B cell (primary cell): ENCODE measurements around the gene CFAP100. TPM values are rescaled to one million over a fixed set of nuclear protein-coding genes. Genes with fewer than 3 reads are reported as not detected.
A peak's percentile ranks its signal among the peaks of the same experiment; 100 is the strongest.

Experiments
- ATAC-seq: fragments of 200-7000 bp; cut with Tn5 transposase; one replicate; pipeline ENCODE4 v1.10.0; 2021; ENCODE audit warnings: low read depth, mild to moderate bottlenecking, moderate number of reproducible peaks, moderate library complexity
- CTCF ChIA-PET: fragments of 350-600 bp; sonication (Branson Sonifier 250); formaldehyde crosslinking; loops from one replicate; lab custom pipeline; 2021; ENCODE audit warnings: antibody characterized with exemption, inconsistent platforms; lab: Charles Lee
- POLR2A ChIA-PET: fragments of 350-600 bp; sonication (Branson Sonifier 250); formaldehyde crosslinking; loops from one replicate; lab custom pipeline; 2021; ENCODE audit warnings: antibody characterized with exemption; lab: Charles Lee
- DNase-seq: peaks from one replicate; pipeline ENCODE4 v3.0.0; 2013
- H2AFZ ChIP-seq: 2 replicates; pipeline ENCODE4 v1.6.1; 2012; ENCODE audit warnings: mild to moderate bottlenecking, low read depth, low read length; ENCODE audit not compliant: insufficient read depth, poor library complexity, severe bottlenecking
- H3K27ac ChIP-seq, 2 donors: 1 replicate in 1 of 2; 2 replicates in 1 of 2; pipeline ENCODE4 v1.5.1; 2012 to 2013; ENCODE audit warnings: low read length in 2 of 2, mild to moderate bottlenecking in 2 of 2, moderate library complexity in 1 of 2
- H3K27me3 ChIP-seq, 4 experiments: fragments of 200-600 bp in 1 of 4; sonication (generic) in 1 of 4; replicated peaks in 1 of 4; 1 replicate in 2 of 4; 2 replicates in 2 of 4; pipeline versions ENCODE4 v1.6.1 to v1.7.0; 2013 to 2016; ENCODE audit warnings: low read length in 3 of 4, mild to moderate bottlenecking in 2 of 4, mixed read lengths in 1 of 4, moderate library complexity in 1 of 4; ENCODE audit not compliant: insufficient read depth in 4 of 4, control insufficient read depth in 3 of 4; ENCODE audit errors: control extremely low read depth in 1 of 4
- H3K36me3 ChIP-seq, 2 experiments: replicated peaks in 1 of 2; 1 replicate in 1 of 2; 2 replicates in 1 of 2; pipeline versions ENCODE4 v1.6.1 to v1.7.1; 2013; ENCODE audit warnings: low read length in 1 of 2; ENCODE audit not compliant: insufficient read depth in 2 of 2, control insufficient read depth in 1 of 2; ENCODE audit errors: control extremely low read depth in 1 of 2, extremely low read depth in 1 of 2
- H3K4me1 ChIP-seq, 2 donors: fragments of 200-600 bp in 1 of 2; sonication (generic) in 1 of 2; 1 replicate in 1 of 2; 2 replicates in 1 of 2; pipeline versions ENCODE4 v1.5.1 to v1.6.1; 2013 to 2017; ENCODE audit warnings: low read length in 2 of 2; ENCODE audit not compliant: control insufficient read depth in 2 of 2, insufficient read depth in 2 of 2
- H3K4me2 ChIP-seq: replicated peaks from 2 replicates; pipeline ENCODE3; 2012; ENCODE audit warnings: mild to moderate bottlenecking, low read depth, low read length; ENCODE audit not compliant: poor library complexity, severe bottlenecking
- H3K4me3 ChIP-seq, 5 experiments: fragments of 200-600 bp in 1 of 5; sonication (generic) in 1 of 5; 1 replicate in 3 of 5; 2 replicates in 2 of 5; pipeline versions ENCODE4 v1.5.1 to v1.7.0; 2011 to 2016; ENCODE audit warnings: low read length in 4 of 5, mild to moderate bottlenecking in 4 of 5, low read depth in 2 of 5, control low read depth in 1 of 5, moderate library complexity in 1 of 5; ENCODE audit not compliant: insufficient read depth in 1 of 5; ENCODE audit errors: control extremely low read depth in 1 of 5, extremely low read depth in 1 of 5
- H3K79me2 ChIP-seq: fragments of 200-600 bp; sonication (generic); one replicate; pipeline ENCODE4 v1.6.0; 2016; ENCODE audit warnings: low read length; ENCODE audit not compliant: control insufficient read depth, insufficient read depth
- H3K9ac ChIP-seq: fragments of 200-600 bp; sonication (generic); 2 replicates; pipeline ENCODE4 v1.6.1; 2017; ENCODE audit warnings: mild to moderate bottlenecking, low read length, moderate library complexity
- H3K9me3 ChIP-seq, 3 donors: one replicate each; pipeline versions ENCODE4 v1.6.1 to v1.7.1; 2013; ENCODE audit warnings: low read length in 2 of 3; ENCODE audit not compliant: control insufficient read depth in 2 of 3, insufficient read depth in 1 of 3; ENCODE audit errors: control extremely low read depth in 1 of 3
- H4K20me1 ChIP-seq: 2 replicates; pipeline ENCODE4 v1.6.0; 2012; ENCODE audit warnings: mild to moderate bottlenecking, low read length; ENCODE audit not compliant: insufficient read depth, control insufficient read depth, poor library complexity, severe bottlenecking
- H3K27ac Mint-ChIP-seq: one replicate; pipeline ENCODE4 v1.8.0; 2021; ENCODE audit warnings: mixed read lengths
- H3K27me3 Mint-ChIP-seq: one replicate; pipeline ENCODE4 v1.8.0; 2021; ENCODE audit warnings: mixed read lengths
- H3K4me1 Mint-ChIP-seq: one replicate; pipeline ENCODE4 v1.8.0; 2021; ENCODE audit warnings: mixed read lengths
- H3K4me3 Mint-ChIP-seq: one replicate; pipeline ENCODE4 v1.8.0; 2021; ENCODE audit warnings: mixed read lengths
- H3K9me3 Mint-ChIP-seq: one replicate; pipeline ENCODE4 v1.8.0; 2022; ENCODE audit warnings: mixed read lengths; ENCODE audit not compliant: insufficient read depth
- CTCF ChIP-seq: fragments of 200-600 bp; IDR thresholded peaks from one replicate; pipeline ENCODE4 v1.8.0; 2022; ENCODE audit warnings: antibody characterized with exemption, mild to moderate bottlenecking
- EZH2 ChIP-seq: IDR thresholded peaks from 2 replicates; pipeline ENCODE4 v1.6.1; 2012; ENCODE audit warnings: borderline replicate concordance, low read depth, mild to moderate bottlenecking, moderate library complexity, low read length; ENCODE audit not compliant: insufficient read depth, poor library complexity, severe bottlenecking
- WGBS: methylation state at CpG from one replicate; pipeline ENCODE4 v1.1.5; 2013; ENCODE audit warnings: missing lambda C conversion rate; ENCODE audit not compliant: insufficient coverage; 5-methylcytosine and 5-hydroxymethylcytosine counted together
- intact Hi-C: fragments of 100-400 bp; cut with micrococcal nuclease; formaldehyde crosslinking; loops from one replicate; pipeline ENCODE4 v1.10.0; 2022
- polyA plus RNA-seq: library from polyadenylated mRNA; depleted of rRNA; stranded (reverse); fragments of >200 nt; gene quantifications from 2 replicates; pipeline ENCODE4 v1.2.3, GENCODE V29; 2012
- total RNA-seq, 2 donors: library from RNA; stranded (reverse); fragments of 120-200 nt in 1 of 2; gene quantifications; 1 replicate in 1 of 2; 2 replicates in 1 of 2; pipeline versions ENCODE4 v1.2.3 to v1.2.4, GENCODE V29; 2013 to 2022

Gene CFAP100
- total and polyA plus RNA-seq, 2 donors (not counting 1 experiment from before 2014, with no cell fraction given): not detected

GRCh38 chr3:126480206-126480605 lies 85.5 kb downstream of the CFAP100 start:
- peak overlapping the region; percentile 22 for H2AFZ ChIP-seq
- WGBS: 80% methylated on average over 5 of the region's 5 CpGs
- H3K4me2 ChIP-seq: no peak overlapping the region
- H3K4me1 Mint-ChIP-seq: peaks cover 8% of the 10 kb centered on the region
- no peaks in the 10 kb centered on the region for H3K79me2 ChIP-seq
- H3K9me3 ChIP-seq: peaks cover 0 to 7% (median 0%) of the 10 kb centered on the region in 3 donors
- no peak overlapping the region for H3K4me3 Mint-ChIP-seq
- ATAC-seq: no peak
- DNase-seq: no peak
- no peak overlapping the region for H3K27ac Mint-ChIP-seq
- H3K36me3 ChIP-seq: no peaks in the 10 kb centered on the region
- TF ChIP-seq EZH2 (no peak), CTCF (no peak)
- H3K27me3 ChIP-seq: no peaks in the 10 kb centered on the region
- no peak overlapping the region for H3K4me3 ChIP-seq
- no peak overlapping the region for H3K27ac ChIP-seq
- no peaks in the 10 kb centered on the region for H4K20me1 ChIP-seq
- H3K4me1 ChIP-seq: peaks cover 5 to 7% of the 10 kb centered on the region in 2 donors
- no peaks in the 10 kb centered on the region for H3K9me3 Mint-ChIP-seq
- POLR2A ChIA-PET: no interaction called here
- CTCF ChIA-PET: no interaction called here
- H3K9ac ChIP-seq: no peak overlapping the region
- intact Hi-C loops: no loop called here
- peaks cover 4% of the 10 kb centered on the region for H3K27me3 Mint-ChIP-seq

DNA sequence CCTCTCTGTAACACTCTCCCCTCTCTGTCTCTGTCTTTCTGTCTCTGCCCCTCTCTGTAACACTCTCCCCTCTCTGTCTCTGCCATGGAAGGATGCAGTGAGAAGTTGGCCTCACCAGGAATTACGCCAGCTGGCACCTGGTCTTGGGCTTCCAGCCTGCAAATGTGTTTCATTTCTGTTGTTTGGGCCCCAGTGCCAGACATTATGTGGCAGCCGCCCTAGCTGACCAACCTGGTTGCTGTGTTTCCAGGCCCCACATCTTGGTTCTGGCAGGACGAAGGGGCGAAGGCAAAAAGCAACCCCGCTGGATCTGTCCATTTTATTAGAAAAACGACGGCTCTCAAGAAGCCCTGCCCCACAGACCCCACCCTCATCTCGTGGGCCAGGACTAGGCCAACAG lies 86.2 kb downstream of the CFAP100 start:
- intact Hi-C loops: no loop called here
- Mint-ChIP-seq H3K27me3 (peaks cover 4% of the 10 kb centered on the region), H3K9me3 (no peaks in the 10 kb centered on the region), H3K4me1 (peaks cover 8% of the 10 kb centered on the region), H3K4me3 (no peak overlapping the region), H3K27ac (no peak overlapping the region)
- peaks cover 5 to 7% of the 10 kb centered on the region in 2 donors for H3K4me1 ChIP-seq
- peaks cover 0 to 7% (median 0%) of the 10 kb centered on the region in 3 donors for H3K9me3 ChIP-seq
- H4K20me1 ChIP-seq: no peaks in the 10 kb centered on the region
- H3K27ac ChIP-seq: no peak overlapping the region
- CTCF ChIA-PET: no interaction called here
- DNase-seq (no peak), ATAC-seq (no peak)
- H2AFZ ChIP-seq: peak overlapping the region; percentile 22
- H3K4me2 ChIP-seq: no peak overlapping the region
- WGBS: 95% methylated on average over 6 of the region's 8 CpGs
- no peaks in the 10 kb centered on the region for H3K36me3 ChIP-seq
- H3K27me3 ChIP-seq: no peaks in the 10 kb centered on the region
- H3K4me3 ChIP-seq: no peak overlapping the region
- TF ChIP-seq CTCF: no peak
- TF ChIP-seq EZH2: no peak
- no peak overlapping the region for H3K9ac ChIP-seq
- no peaks in the 10 kb centered on the region for H3K79me2 ChIP-seq
- POLR2A ChIA-PET: no interaction called here
